SU-DHL-6 (cell line): Measurements from ENCODE around the gene SOCS2.

Experiments
- H2AFZ ChIP-seq: fragments of 200-600 bp; sonication (generic); 2 replicates; pipeline ENCODE4 v1.6.1; 2014; ENCODE audit warnings: low read depth, mild to moderate bottlenecking, moderate library complexity, mixed read lengths, antibody characterized with exemption, low read length; ENCODE audit not compliant: severe bottlenecking
- H3F3A ChIP-seq: fragments of 200-600 bp; shearing (Covaris generic); 2 replicates; pipeline ENCODE4 v1.6.0; 2016; ENCODE audit warnings: antibody characterized with exemption, mild to moderate bottlenecking; ENCODE audit not compliant: insufficient read depth
- H3K27ac ChIP-seq: fragments of 200-600 bp; sonication (generic); 2 replicates; pipeline ENCODE4 v1.5.1; 2016; ENCODE audit warnings: low read depth, mild to moderate bottlenecking, low read length, moderate library complexity, mixed read lengths
- H3K27me3 ChIP-seq: fragments of 200-600 bp; sonication (generic), shearing (Covaris generic); 2 replicates; pipeline ENCODE4 v1.6.0; 2014; ENCODE audit warnings: mild to moderate bottlenecking, low read length
- H3K36me3 ChIP-seq: fragments of 200-600 bp; sonication (generic); 2 replicates; pipeline ENCODE4 v1.6.1; 2014; ENCODE audit warnings: mild to moderate bottlenecking, low read length, mixed read lengths
- H3K4me2 ChIP-seq: fragments of 300-600, 200-600 bp; shearing (Covaris generic), sonication (generic); 2 replicates; pipeline ENCODE4 v1.6.0; 2014; ENCODE audit warnings: low read length, low read depth, mild to moderate bottlenecking; ENCODE audit not compliant: poor library complexity, severe bottlenecking
- H3K4me3 ChIP-seq: fragments of 200-600 bp; sonication (generic); 2 replicates; pipeline ENCODE4 v1.5.1; 2014; ENCODE audit warnings: antibody characterized with exemption, low read length, mild to moderate bottlenecking, mixed read lengths; ENCODE audit not compliant: insufficient read depth, poor library complexity, severe bottlenecking
- H3K79me2 ChIP-seq: fragments of 200-600 bp; sonication (generic); 2 replicates; pipeline ENCODE4 v1.6.1; 2014; ENCODE audit warnings: mild to moderate bottlenecking, low read length, moderate library complexity; ENCODE audit not compliant: insufficient read depth
- H3K9ac ChIP-seq: fragments of 200-600 bp; sonication (generic); 2 replicates; pipeline ENCODE4 v1.7.0; 2014; ENCODE audit warnings: mild to moderate bottlenecking, low read length
- H3K9me2 ChIP-seq: fragments of 200-600 bp; sonication (generic); replicated peaks from 2 replicates; pipeline ENCODE4 v1.6.1; 2014; ENCODE audit warnings: low read length; ENCODE audit not compliant: insufficient read depth
- H3K9me3 ChIP-seq: fragments of 200-600 bp; sonication (generic); 2 replicates; pipeline ENCODE4 v1.6.1; 2014; ENCODE audit warnings: low read length, mixed read lengths; ENCODE audit not compliant: insufficient read depth
- H4K20me1 ChIP-seq: fragments of 200-600 bp; sonication (generic); 2 replicates; pipeline ENCODE4 v1.6.1; 2014; ENCODE audit warnings: low read depth, mild to moderate bottlenecking, antibody characterized with exemption, low read length, moderate library complexity, mixed read lengths
- EZH2phosphoT487 ChIP-seq: fragments of 200-600 bp; sonication (generic), shearing (Covaris generic); conservative IDR thresholded peaks from 2 replicates; pipeline ENCODE4 v1.6.1; 2018; ENCODE audit warnings: mild to moderate bottlenecking, antibody characterized with exemption, low read length, moderate library complexity, mixed read lengths
- TF ChIP-seq, protein P1 (sequence below): fragments of 200-600 bp; sonication (generic); IDR thresholded peaks from one replicate; pipeline ENCODE4 v1.5.1; 2017; ENCODE audit warnings: antibody characterized with exemption, mild to moderate bottlenecking, low read length, moderate library complexity; ENCODE audit not compliant: insufficient read depth, poor library complexity, severe bottlenecking

The SOCS2 gene

DNA sequence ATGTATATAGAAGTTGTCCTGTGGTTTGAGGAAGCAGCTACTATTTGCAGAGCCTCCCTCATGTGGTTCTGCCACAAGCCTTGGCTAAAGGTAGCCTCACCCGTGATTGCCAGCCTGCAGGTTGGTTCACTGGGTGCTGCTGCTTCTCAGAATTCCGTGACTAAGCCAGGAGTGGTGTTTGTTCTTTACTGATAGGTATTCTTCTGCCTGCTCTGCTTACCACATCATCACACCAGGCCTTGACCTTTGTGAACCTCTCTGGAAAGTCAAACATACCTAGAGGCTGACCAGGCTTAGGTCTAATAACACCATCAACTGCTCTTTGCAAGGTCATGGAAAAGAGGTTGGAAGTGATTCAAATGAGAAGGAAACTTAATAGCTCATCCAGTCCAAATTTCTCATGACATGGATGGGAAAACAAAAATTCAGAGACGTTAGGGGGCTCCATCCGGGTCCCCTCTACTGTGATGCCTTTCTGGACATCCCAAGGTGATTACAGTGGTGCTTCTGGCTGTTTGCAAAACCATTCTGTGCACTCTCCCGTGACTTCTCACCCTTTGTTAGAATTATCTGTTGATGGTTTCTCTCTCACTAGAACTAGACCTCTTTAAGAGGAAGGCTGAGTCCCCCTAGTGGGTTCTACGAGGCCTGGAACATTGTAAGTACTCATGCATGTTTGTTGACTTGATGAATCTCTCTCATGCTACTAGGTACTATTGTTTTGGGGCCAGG is 8.5 kb upstream of the SOCS2 start:
- TF ChIP-seq, protein P1, sequence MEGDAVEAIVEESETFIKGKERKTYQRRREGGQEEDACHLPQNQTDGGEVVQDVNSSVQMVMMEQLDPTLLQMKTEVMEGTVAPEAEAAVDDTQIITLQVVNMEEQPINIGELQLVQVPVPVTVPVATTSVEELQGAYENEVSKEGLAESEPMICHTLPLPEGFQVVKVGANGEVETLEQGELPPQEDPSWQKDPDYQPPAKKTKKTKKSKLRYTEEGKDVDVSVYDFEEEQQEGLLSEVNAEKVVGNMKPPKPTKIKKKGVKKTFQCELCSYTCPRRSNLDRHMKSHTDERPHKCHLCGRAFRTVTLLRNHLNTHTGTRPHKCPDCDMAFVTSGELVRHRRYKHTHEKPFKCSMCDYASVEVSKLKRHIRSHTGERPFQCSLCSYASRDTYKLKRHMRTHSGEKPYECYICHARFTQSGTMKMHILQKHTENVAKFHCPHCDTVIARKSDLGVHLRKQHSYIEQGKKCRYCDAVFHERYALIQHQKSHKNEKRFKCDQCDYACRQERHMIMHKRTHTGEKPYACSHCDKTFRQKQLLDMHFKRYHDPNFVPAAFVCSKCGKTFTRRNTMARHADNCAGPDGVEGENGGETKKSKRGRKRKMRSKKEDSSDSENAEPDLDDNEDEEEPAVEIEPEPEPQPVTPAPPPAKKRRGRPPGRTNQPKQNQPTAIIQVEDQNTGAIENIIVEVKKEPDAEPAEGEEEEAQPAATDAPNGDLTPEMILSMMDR: no peak
- TF ChIP-seq EZH2phosphoT487: no peak
- Histone ChIP-seq H2AFZ (no peak overlapping the region), H3F3A (no peaks in the 10 kb centered on the region), H3K79me2 (no peaks in the 10 kb centered on the region), H3K4me3 (no peak overlapping the region), H3K36me3 (no peaks in the 10 kb centered on the region), H3K4me2 (no peak overlapping the region), H3K9me3 (no peaks in the 10 kb centered on the region), H3K9ac (no peak overlapping the region), H3K27me3 (no peaks in the 10 kb centered on the region), H3K27ac (no peak overlapping the region), H4K20me1 (no peaks in the 10 kb centered on the region), H3K9me2 (no peaks in the 10 kb centered on the region)

DNA sequence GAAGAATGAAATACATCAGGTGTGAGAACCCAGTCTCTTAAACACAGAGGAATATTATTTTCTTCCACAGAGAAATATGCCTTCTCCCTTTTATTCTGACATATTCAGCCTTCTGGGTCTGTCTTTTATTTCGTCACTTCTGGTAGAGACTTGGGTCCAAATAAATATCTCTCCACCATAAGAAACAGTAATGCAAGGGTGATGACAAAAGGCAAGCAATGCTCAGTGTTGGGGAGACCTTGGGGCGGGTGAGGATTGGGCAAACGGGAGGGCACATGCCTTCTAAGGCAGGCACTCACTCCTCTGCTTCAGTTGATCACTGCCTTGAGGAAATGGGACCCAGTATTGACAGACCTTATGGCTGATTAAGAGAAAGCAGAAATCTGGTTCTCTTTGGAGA is 6.7 kb upstream of the SOCS2 start:
- Histone ChIP-seq H3K36me3 (no peaks in the 10 kb centered on the region), H3K27ac (no peak overlapping the region), H3K9ac (no peak overlapping the region), H3K79me2 (no peaks in the 10 kb centered on the region), H3K4me3 (no peak overlapping the region), H3K4me2 (no peak overlapping the region), H3K9me2 (no peaks in the 10 kb centered on the region), H2AFZ (no peak overlapping the region), H3K9me3 (no peaks in the 10 kb centered on the region), H3F3A (no peaks in the 10 kb centered on the region), H3K27me3 (no peaks in the 10 kb centered on the region), H4K20me1 (no peaks in the 10 kb centered on the region)
- no peak for TF ChIP-seq EZH2phosphoT487
- TF ChIP-seq, protein P1: no peak

DNA sequence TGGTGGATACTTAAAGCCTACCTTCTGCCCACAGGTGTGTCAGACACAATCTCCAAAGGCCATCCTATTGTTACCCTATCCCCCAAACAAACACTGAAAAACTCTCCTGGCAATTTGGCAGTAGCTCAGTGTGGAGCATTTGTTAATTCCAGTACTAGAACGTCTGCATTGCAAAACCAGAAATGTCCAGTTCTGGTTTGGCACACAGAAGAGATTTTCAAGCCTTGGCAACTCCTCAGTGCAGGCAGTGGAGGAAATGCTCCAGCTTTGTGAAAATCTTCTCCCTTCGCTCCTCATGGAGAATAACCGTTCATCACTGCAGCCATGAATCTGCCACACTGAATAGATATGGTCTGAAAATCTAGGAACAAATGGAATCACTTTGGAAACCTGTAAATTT is 5.3 kb upstream of the SOCS2 start:
- no peaks in the 10 kb centered on the region for H3K9me2 ChIP-seq
- no peak overlapping the region for H3K4me2 ChIP-seq
- H3K27me3 ChIP-seq: no peaks in the 10 kb centered on the region
- no peak overlapping the region for H3K9ac ChIP-seq
- TF ChIP-seq, protein P1: no peak
- TF ChIP-seq EZH2phosphoT487: no peak
- H3K9me3 ChIP-seq: no peaks in the 10 kb centered on the region
- H4K20me1 ChIP-seq: no peaks in the 10 kb centered on the region
- no peaks in the 10 kb centered on the region for H3K36me3 ChIP-seq
- no peaks in the 10 kb centered on the region for H3K79me2 ChIP-seq
- H3F3A ChIP-seq: no peaks in the 10 kb centered on the region
- no peak overlapping the region for H3K4me3 ChIP-seq
- no peak overlapping the region for H2AFZ ChIP-seq
- H3K27ac ChIP-seq: no peak overlapping the region
